Measurements from ENCODE around the gene LRRC63. TPM values are rescaled to one million over a fixed set of nuclear protein-coding genes. Genes with fewer than 3 reads are reported as not detected.

The LRRC63 gene
- total and polyA plus RNA-seq, 2 of the 4 experiments (the other 2 are of a cell fraction): not detected

DNA sequence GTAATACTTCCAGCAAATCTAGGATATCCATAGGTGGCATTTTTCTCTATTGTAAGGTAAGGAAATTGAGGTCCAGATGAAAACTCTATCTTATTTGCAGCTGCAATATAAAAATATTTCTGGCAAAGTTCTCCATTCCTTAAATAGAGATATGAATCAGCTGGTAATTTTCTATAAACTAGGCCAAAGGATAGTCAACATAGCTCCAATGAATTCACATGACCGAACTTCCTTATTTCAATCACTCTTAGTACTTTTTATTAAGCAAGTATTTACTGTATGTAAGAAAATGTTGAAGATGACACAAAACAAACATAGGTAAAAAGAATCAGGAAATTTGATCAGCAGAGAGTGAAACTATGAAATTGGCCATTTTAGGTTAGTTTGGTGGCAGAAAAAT, 16.7 kb upstream of the LRRC63 start:
- no peak overlapping the region for H3K4me3 ChIP-seq (ENCODE audit: insufficient read depth, low read depth, low read length)
- no peak overlapping the region for H2BK15ac ChIP-seq (ENCODE audit: low read depth, low read length)
- H3K79me1 ChIP-seq (ENCODE audit: low read depth in 1 of 2, low read length in 2 of 2): no peaks in the 10 kb centered on the region
- in situ Hi-C loops (cut with MboI; ENCODE audit: low sequenced_read_pairs) (no loop called here), dilution Hi-C loops (cut with HindIII; ENCODE audit: low sequenced_read_pairs, unreplicated experiment) (no loop called here), intact Hi-C loops (cut with micrococcal nuclease) (no loop called here)
- ATAC-seq (ENCODE audit: low read depth) (no peak), DNase-seq (no peak)
- no peak overlapping the region for H4K8ac ChIP-seq (ENCODE audit: low read depth in 2 of 2, low read length in 2 of 2)
- no TSS peak for BruUV-seq (replicated peaks)
- H2BK20ac ChIP-seq (ENCODE audit: low read depth, low read length): no peak overlapping the region
- H3K4ac ChIP-seq (ENCODE audit: low read depth, low read length): no peak overlapping the region
- H3K4me2 ChIP-seq (ENCODE audit: low read depth, low read length): no peak overlapping the region
- H4K20me1 ChIP-seq (ENCODE audit: insufficient read depth, low read length): no peaks in the 10 kb centered on the region
- no peak overlapping the region for H3K9ac ChIP-seq (ENCODE audit: low read depth, low read length)
- POLR2A ChIA-PET (ENCODE audit: unreplicated experiment): no interaction called here
- no peaks in the 10 kb centered on the region for H3K36me3 ChIP-seq (ENCODE audit: control insufficient read depth, insufficient read depth, low read length)
- H2BK5ac ChIP-seq (ENCODE audit: low read depth, low read length, poor library complexity, severe bottlenecking): no peak overlapping the region
- no CpG with 5 or more reads among the region's 1 CpG for WGBS, 2 experiments (ENCODE audit: extremely low coverage in 2 of 2, insufficient read length in 1 of 2)
- no peak overlapping the region for H2AFZ ChIP-seq (replicated peaks; ENCODE audit: low read length, poor library complexity)
- no peak overlapping the region for H3K27ac ChIP-seq (ENCODE audit: insufficient read depth, low read length)
- H3K56ac ChIP-seq (ENCODE audit: extremely low read depth, insufficient read depth, low read length): no peak overlapping the region
- no peak overlapping the region for H3K14ac ChIP-seq (replicated peaks; ENCODE audit: low read depth, low read length)
- no peak overlapping the region for H3K23ac ChIP-seq (ENCODE audit: low read depth, low read length)
- no peak overlapping the region for H2BK120ac ChIP-seq (ENCODE audit: low read depth, low read length)
- H2AK9ac ChIP-seq (replicated peaks; ENCODE audit: low read depth, low read length, poor library complexity): no peak overlapping the region
- H3K27me3 ChIP-seq (ENCODE audit: control insufficient read depth, insufficient read depth, low read length): no peaks in the 10 kb centered on the region
- H4K91ac ChIP-seq (ENCODE audit: insufficient read depth, low read depth, low read length): no peak overlapping the region
- H3K9me1 ChIP-seq (ENCODE audit: insufficient read depth, low read length): no peaks in the 10 kb centered on the region
- CTCF ChIA-PET: interaction anchor here (0.7 kb wide), 1 partner anchor 292 kb away, joined by 3 read pairs; no protein-coding TSS in a partner anchor
- no peak overlapping the region for H4K5ac ChIP-seq (ENCODE audit: low read depth, low read length)
- TF ChIP-seq NFE2L2 (IDR thresholded peaks at IDR 0.05; ENCODE audit: low read depth, low read length) (no peak), CHD1 (IDR thresholded peaks at IDR 0.05; ENCODE audit: low read depth, low read length) (no peak), RAD21 (IDR thresholded peaks at IDR 0.05; ENCODE audit: low read length) (no peak), MXI1 (IDR thresholded peaks at IDR 0.05; ENCODE audit: borderline replicate concordance, low read depth, low read length) (no peak)
- TF ChIP-seq, protein P1, sequence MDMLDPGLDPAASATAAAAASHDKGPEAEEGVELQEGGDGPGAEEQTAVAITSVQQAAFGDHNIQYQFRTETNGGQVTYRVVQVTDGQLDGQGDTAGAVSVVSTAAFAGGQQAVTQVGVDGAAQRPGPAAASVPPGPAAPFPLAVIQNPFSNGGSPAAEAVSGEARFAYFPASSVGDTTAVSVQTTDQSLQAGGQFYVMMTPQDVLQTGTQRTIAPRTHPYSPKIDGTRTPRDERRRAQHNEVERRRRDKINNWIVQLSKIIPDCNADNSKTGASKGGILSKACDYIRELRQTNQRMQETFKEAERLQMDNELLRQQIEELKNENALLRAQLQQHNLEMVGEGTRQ (IDR thresholded peaks at IDR 0.05; ENCODE audit: low read depth, low read length): no peak
- TF ChIP-seq, protein P2, sequence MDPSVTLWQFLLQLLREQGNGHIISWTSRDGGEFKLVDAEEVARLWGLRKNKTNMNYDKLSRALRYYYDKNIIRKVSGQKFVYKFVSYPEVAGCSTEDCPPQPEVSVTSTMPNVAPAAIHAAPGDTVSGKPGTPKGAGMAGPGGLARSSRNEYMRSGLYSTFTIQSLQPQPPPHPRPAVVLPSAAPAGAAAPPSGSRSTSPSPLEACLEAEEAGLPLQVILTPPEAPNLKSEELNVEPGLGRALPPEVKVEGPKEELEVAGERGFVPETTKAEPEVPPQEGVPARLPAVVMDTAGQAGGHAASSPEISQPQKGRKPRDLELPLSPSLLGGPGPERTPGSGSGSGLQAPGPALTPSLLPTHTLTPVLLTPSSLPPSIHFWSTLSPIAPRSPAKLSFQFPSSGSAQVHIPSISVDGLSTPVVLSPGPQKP (IDR thresholded peaks at IDR 0.05; ENCODE audit: borderline replicate concordance, low read depth, low read length): no peak
- H3K9me3 ChIP-seq (ENCODE audit: control insufficient read depth, insufficient read depth, low read length): no peaks in the 10 kb centered on the region
- H2AK5ac ChIP-seq (ENCODE audit: low read depth, low read length): no peak overlapping the region
- H3K18ac ChIP-seq (ENCODE audit: low read depth, low read length): no peak overlapping the region
- no peaks in the 10 kb centered on the region for H3K4me1 ChIP-seq (ENCODE audit: control insufficient read depth, insufficient read depth, low read length)
